Activated CD8-positive, alpha-beta memory T cell treated with anti-CD3 and anti-CD28 coated beads, Interleukin-2, amount 10 ng/mL, durations not matched to agents 7 days and 5 days (primary cell): ENCODE data around the gene BCORL1. TPM values are rescaled to one million over a fixed set of nuclear protein-coding genes. Genes with fewer than 3 reads are reported as not detected.

Source experiments
- ATAC-seq: fragments of 150-1000 bp; cut with Tn5 transposase; one replicate; pipeline ENCODE4 v1.10.0; 2021; ENCODE audit warnings: moderate library complexity
- CTCF ChIA-PET: fragments of 350-600 bp; sonication (Branson Sonifier 250); formaldehyde crosslinking; loops from one replicate; lab custom pipeline; 2021; ENCODE audit warnings: antibody characterized with exemption; lab: Charles Lee
- DNase-seq: peaks from one replicate; pipeline ENCODE4 v3.0.0-alpha.2; 2020
- H3K27ac Mint-ChIP-seq: one replicate; pipeline ENCODE4 v1.8.0; 2021; ENCODE audit warnings: mild to moderate bottlenecking, mixed read lengths
- H3K27me3 Mint-ChIP-seq: one replicate; pipeline ENCODE4 v1.8.0; 2021; ENCODE audit warnings: mixed read lengths
- H3K36me3 Mint-ChIP-seq: one replicate; pipeline ENCODE4 v1.8.0; 2021; ENCODE audit warnings: mild to moderate bottlenecking, mixed read lengths
- H3K4me1 Mint-ChIP-seq: one replicate; pipeline ENCODE4 v1.8.0; 2021; ENCODE audit warnings: mixed read lengths
- H3K4me3 Mint-ChIP-seq: one replicate; pipeline ENCODE4 v1.8.0; 2021; ENCODE audit warnings: mild to moderate bottlenecking, moderate library complexity, mixed read lengths
- H3K9me3 Mint-ChIP-seq: one replicate; pipeline ENCODE4 v1.8.0; 2022; ENCODE audit warnings: low read depth, mixed read lengths
- total RNA-seq, 2 experiments: library from RNA; stranded (reverse); gene quantifications; one replicate each; pipeline ENCODE4 v1.2.3, GENCODE V29; 2021

The BCORL1 gene
- total RNA-seq, 2 experiments from 2014 or later, result 9.1 to 10.2 TPM

GRCh38 chrX:130060122-130061069 lies 78.0 kb downstream of the BCORL1 start:
- Mint-ChIP-seq H3K36me3 (peaks cover 8% of the 10 kb centered on the region), H3K9me3 (no peaks in the 10 kb centered on the region), H3K4me3 (peak overlapping the region; percentile 73), H3K27ac (peak overlapping the region; percentile 81), H3K4me1 (peaks cover 7% of the 10 kb centered on the region), H3K27me3 (no peaks in the 10 kb centered on the region)
- DNase-seq (peak; percentile 85), ATAC-seq (peak; percentile 95)
- CTCF ChIA-PET, result interaction anchor here (0.7 to 5.7 kb wide), 49 partner anchors 10 to 465 kb away, joined by 3 to 50 read pairs (median 4); partner anchors contain the start of genes AIFM1 and UTP14A

- H3K4me3 Mint-ChIP-seq, result no peak overlapping the region
- ATAC-seq (no peak), DNase-seq (no peak)
- no peaks in the 10 kb centered on the region for H3K27me3 Mint-ChIP-seq
- H3K4me1 Mint-ChIP-seq, result no peaks in the 10 kb centered on the region
- no peak overlapping the region for H3K27ac Mint-ChIP-seq
- peaks cover 24% of the 10 kb centered on the region for H3K36me3 Mint-ChIP-seq
- CTCF ChIA-PET, result no interaction called here
- no peaks in the 10 kb centered on the region for H3K9me3 Mint-ChIP-seq
Measured at GRCh38 chrX:130066975-130067615, 84.7 kb downstream of the BCORL1 start.

DNA sequence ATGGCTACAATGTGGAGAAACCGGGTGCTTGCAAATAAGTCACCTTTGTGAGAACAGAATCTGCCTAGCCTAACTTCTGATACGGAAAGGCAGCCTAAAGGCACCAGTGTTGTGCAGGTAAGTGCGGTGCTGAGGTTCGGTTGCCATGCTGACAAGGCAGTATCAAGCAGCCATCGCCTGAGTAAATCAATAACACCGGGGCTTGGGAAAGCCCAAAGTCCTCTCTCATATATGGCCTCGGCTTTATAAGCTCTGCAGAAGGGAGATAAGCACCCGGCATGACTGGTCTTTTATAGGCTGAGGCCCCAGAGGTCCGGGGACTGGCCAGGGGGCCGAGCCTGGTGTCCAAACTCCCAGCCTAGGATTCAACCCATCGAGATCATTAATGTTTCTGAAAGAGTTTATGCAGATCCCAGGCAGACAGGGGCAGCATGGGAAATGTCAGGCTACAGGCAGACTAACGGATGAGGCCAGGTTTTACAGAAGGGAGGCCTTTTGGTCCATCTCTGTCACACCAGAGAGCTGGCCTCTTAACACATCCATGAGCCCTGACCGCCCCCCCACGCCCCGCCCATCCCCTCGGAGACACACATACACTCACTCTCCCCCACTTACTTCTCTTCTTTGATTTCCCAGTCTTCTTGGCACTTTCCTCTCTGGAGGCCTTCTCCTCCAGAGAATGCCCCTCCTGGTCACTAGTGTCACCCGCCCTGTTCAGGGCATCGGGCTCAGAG lies 89.3 kb downstream of the BCORL1 start:
- Mint-ChIP-seq H3K9me3 (no peaks in the 10 kb centered on the region), H3K27me3 (no peaks in the 10 kb centered on the region), H3K4me1 (no peaks in the 10 kb centered on the region), H3K36me3 (peaks cover 29% of the 10 kb centered on the region), H3K27ac (no peak overlapping the region), H3K4me3 (no peak overlapping the region)
- CTCF ChIA-PET, result interaction anchor here (1.0 to 1.6 kb wide), 2 partner anchors 11 to 146 kb away, joined by 3 to 4 read pairs; no protein-coding TSS in a partner anchor
- ATAC-seq (no peak), DNase-seq (no peak)

GRCh38 chrX:130072345-130072740 lies 89.9 kb downstream of the BCORL1 start:
- DNase-seq (no peak), ATAC-seq (no peak)
- Mint-ChIP-seq H3K27ac (no peak overlapping the region), H3K9me3 (no peaks in the 10 kb centered on the region), H3K36me3 (peaks cover 27% of the 10 kb centered on the region), H3K27me3 (no peaks in the 10 kb centered on the region), H3K4me3 (no peak overlapping the region), H3K4me1 (no peaks in the 10 kb centered on the region)
- CTCF ChIA-PET, result no interaction called here

- Mint-ChIP-seq H3K9me3 (no peaks in the 10 kb centered on the region), H3K4me1 (peaks cover 15% of the 10 kb centered on the region), H3K27ac (peak overlapping the region; percentile 1), H3K4me3 (no peak overlapping the region), H3K27me3 (no peaks in the 10 kb centered on the region), H3K36me3 (peaks cover 31% of the 10 kb centered on the region)
- DNase-seq (no peak), ATAC-seq (no peak)
- CTCF ChIA-PET, result interaction anchor here (0.6 kb wide), 1 partner anchor 15 kb away, joined by 3 read pairs; no protein-coding TSS in a partner anchor
Measured at GRCh38 chrX:130075777-130076176, 93.3 kb downstream of the BCORL1 start.

GRCh38 chrX:130079824-130080406 lies 97.5 kb downstream of the BCORL1 start:
- CTCF ChIA-PET, result interaction anchor here (0.6 to 11.2 kb wide), 28 partner anchors 9 to 471 kb away, joined by 3 to 147 read pairs (median 6); partner anchors contain the start of genes AIFM1, ELF4 and RAB33A
- Mint-ChIP-seq H3K4me3 (no peak overlapping the region), H3K27me3 (no peaks in the 10 kb centered on the region), H3K4me1 (peaks cover 50% of the 10 kb centered on the region), H3K27ac (peak overlapping the region; percentile 45), H3K36me3 (peaks cover 28% of the 10 kb centered on the region), H3K9me3 (no peaks in the 10 kb centered on the region)
- ATAC-seq (no peak), DNase-seq (peak; percentile 62)

GRCh38 chrX:130080791-130081367 lies 98.4 kb downstream of the BCORL1 start:
- ATAC-seq (no peak), DNase-seq (no peak)
- no peaks in the 10 kb centered on the region for H3K9me3 Mint-ChIP-seq
- no peak overlapping the region for H3K4me3 Mint-ChIP-seq
- H3K36me3 Mint-ChIP-seq, result peaks cover 28% of the 10 kb centered on the region
- CTCF ChIA-PET, result interaction anchor here (0.9 to 11.2 kb wide), 16 partner anchors 11 to 111 kb away, joined by 3 to 147 read pairs (median 7); partner anchors contain the start of genes AIFM1, ELF4 and RAB33A
- H3K27ac Mint-ChIP-seq, result peak overlapping the region; percentile 97
- H3K4me1 Mint-ChIP-seq, result peaks cover 54% of the 10 kb centered on the region
- H3K27me3 Mint-ChIP-seq, result no peaks in the 10 kb centered on the region

- ATAC-seq (no peak), DNase-seq (no peak)
- Mint-ChIP-seq H3K27me3 (no peaks in the 10 kb centered on the region), H3K4me1 (peaks cover 59% of the 10 kb centered on the region), H3K9me3 (no peaks in the 10 kb centered on the region), H3K4me3 (peak overlapping the region; percentile 58), H3K36me3 (peaks cover 32% of the 10 kb centered on the region), H3K27ac (peak overlapping the region; percentile 97)
- CTCF ChIA-PET, result interaction anchor here (0.8 to 11.2 kb wide), 10 partner anchors 11 to 110 kb away, joined by 3 to 147 read pairs (median 14); partner anchors contain the start of genes AIFM1, ELF4 and RAB33A
Measured at GRCh38 chrX:130081421-130082045, 99.1 kb downstream of the BCORL1 start.

GRCh38 chrX:130082244-130083106 lies 100.0 kb downstream of the BCORL1 start:
- H3K4me1 Mint-ChIP-seq, result peaks cover 61% of the 10 kb centered on the region
- peak; percentile 70 for ATAC-seq
- CTCF ChIA-PET, result interaction anchor here (0.6 to 11.2 kb wide), 10 partner anchors 10 to 157 kb away, joined by 3 to 147 read pairs (median 13); partner anchors contain the start of genes AIFM1, ELF4 and RAB33A

DNA sequence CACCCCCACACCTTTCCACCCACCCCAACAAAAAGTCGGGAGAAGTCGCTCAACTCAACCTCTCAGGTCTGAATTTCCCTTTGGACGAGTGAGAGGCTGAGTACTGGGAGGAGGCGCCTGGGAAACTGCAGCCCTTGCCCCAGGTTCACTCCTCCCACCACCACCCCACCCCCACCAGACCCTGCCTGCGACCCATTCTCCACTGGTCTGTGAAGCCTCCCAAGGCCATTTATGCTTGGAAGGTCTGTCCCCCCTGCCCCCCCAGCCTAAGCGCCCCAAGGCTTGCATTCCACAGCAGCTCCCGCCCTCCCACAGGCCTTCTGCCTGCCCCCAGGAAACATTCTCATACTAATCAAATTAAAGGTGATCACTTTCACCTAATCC lies 100.7 kb downstream of the BCORL1 start:
- Mint-ChIP-seq H3K4me3 (peak overlapping the region; percentile 85), H3K36me3 (peaks cover 33% of the 10 kb centered on the region), H3K9me3 (no peaks in the 10 kb centered on the region), H3K4me1 (peaks cover 66% of the 10 kb centered on the region), H3K27me3 (no peaks in the 10 kb centered on the region), H3K27ac (peak overlapping the region; percentile 97)
- CTCF ChIA-PET, result interaction anchor here (4.2 to 11.2 kb wide), 2 partner anchors 37 to 89 kb away, joined by 30 to 147 read pairs; partner anchors contain the start of gene RAB33A
- no peak for ATAC-seq
- no peak for DNase-seq

More at GRCh38 chrX:130082244-130083106, 100.0 kb downstream of the BCORL1 start:
- peak overlapping the region; percentile 97 for H3K27ac Mint-ChIP-seq
- H3K27me3 Mint-ChIP-seq, result no peaks in the 10 kb centered on the region
- H3K9me3 Mint-ChIP-seq, result no peaks in the 10 kb centered on the region
- H3K4me3 Mint-ChIP-seq, result peak overlapping the region; percentile 58
- H3K36me3 Mint-ChIP-seq, result peaks cover 30% of the 10 kb centered on the region
- peak; percentile 94 for DNase-seq
